H1 (cell line): ENCODE results near the gene DDX4. TPM values are rescaled to one million over a fixed set of nuclear protein-coding genes. Genes with fewer than 3 reads are reported as not detected.

Experiments
- CTCF ChIA-PET: fragments of 300-600 bp; sonication (Branson Sonifier 250); formaldehyde crosslinking; loops from one replicate; lab custom pipeline; 2021; ENCODE audit not compliant: partially characterized antibody; lab: Charles Lee
- POLR2A ChIA-PET: fragments of 300-600 bp; sonication (Branson Sonifier 250); formaldehyde crosslinking; loops from one replicate; lab custom pipeline; 2021; ENCODE audit warnings: inconsistent platforms; ENCODE audit not compliant: partially characterized antibody; lab: Charles Lee
- DNase-seq, 2 experiments: peaks; one replicate each; pipeline versions ENCODE4 v3.0.0 to v3.0.0-alpha.2; 2010 to 2022; ENCODE audit warnings: low spot score in 2 of 2, low read depth in 1 of 2, mixed read lengths in 1 of 2
- FAIRE-seq: peaks from 2 replicates; lab custom pipeline; 2011; peaks lifted over from hg19 to GRCh38; lab: Jason Lieb, UNC
- H2AFZ ChIP-seq: 2 replicates; pipeline ENCODE4 v1.8.1; 2012; ENCODE audit warnings: low read length, inconsistent platforms
- H2AK5ac ChIP-seq: 2 replicates; pipeline ENCODE4 v1.6.1; 2013; ENCODE audit warnings: low read depth, low read length
- H2BK120ac ChIP-seq: replicated peaks from 2 replicates; pipeline ENCODE3; 2013; ENCODE audit warnings: low read depth, low read length, inconsistent platforms
- H2BK12ac ChIP-seq: 2 replicates; pipeline ENCODE4 v1.6.1; 2013; ENCODE audit warnings: low read depth, low read length
- H2BK15ac ChIP-seq: 2 replicates; pipeline ENCODE4 v1.6.1; 2013; ENCODE audit warnings: low read length
- H2BK20ac ChIP-seq: 2 replicates; pipeline ENCODE4 v1.6.1; 2013; ENCODE audit warnings: low read length
- H2BK5ac ChIP-seq: 2 replicates; pipeline ENCODE4 v1.6.1; 2013; ENCODE audit warnings: low read depth, low read length
- H3K14ac ChIP-seq: 2 replicates; pipeline ENCODE4 v1.6.1; 2013; ENCODE audit warnings: inconsistent platforms; ENCODE audit not compliant: insufficient read length
- H3K18ac ChIP-seq: 2 replicates; pipeline ENCODE4 v1.6.1; 2013; ENCODE audit warnings: low read length; ENCODE audit errors: extremely low read depth
- H3K23ac ChIP-seq: 2 replicates; pipeline ENCODE4 v1.6.1; 2013; ENCODE audit warnings: inconsistent platforms; ENCODE audit not compliant: insufficient read length
- H3K23me2 ChIP-seq: 2 replicates; pipeline ENCODE4 v1.6.1; 2013; ENCODE audit warnings: low read depth, low read length
- H3K27ac ChIP-seq: 2 replicates; pipeline ENCODE4 v1.6.1; 2011; ENCODE audit warnings: low read depth, low read length, inconsistent platforms
- H3K27me3 ChIP-seq, 4 experiments: replicated peaks in 1 of 4; 1 replicate in 1 of 4; 2 replicates in 3 of 4; pipeline versions ENCODE4 v1.6.1 to v1.8.1; 2011 to 2013; ENCODE audit warnings: low read length in 3 of 4, mild to moderate bottlenecking in 3 of 4, inconsistent platforms in 2 of 4, mixed read lengths in 2 of 4, moderate library complexity in 1 of 4; ENCODE audit not compliant: control insufficient read depth in 3 of 4, insufficient read depth in 3 of 4; ENCODE audit errors: extremely low read depth in 1 of 4
- H3K36me3 ChIP-seq, 4 experiments: 2 replicates each; pipeline versions ENCODE4 v1.6.1 to v1.8.1; 2011 to 2013; ENCODE audit warnings: mild to moderate bottlenecking in 4 of 4, low read length in 3 of 4, moderate library complexity in 2 of 4, control low read depth in 1 of 4, inconsistent platforms in 1 of 4; ENCODE audit not compliant: insufficient read depth in 4 of 4, control insufficient read depth in 2 of 4
- H3K4ac ChIP-seq: replicated peaks from 2 replicates; pipeline ENCODE3; 2013; ENCODE audit warnings: low read length, low read depth, mixed read lengths, inconsistent platforms; ENCODE audit not compliant: insufficient read length
- H3K4me1 ChIP-seq, 4 experiments: replicated peaks in 1 of 4; 1 replicate in 1 of 4; 2 replicates in 3 of 4; pipeline versions ENCODE4 v1.6.1 to v1.8.1; 2011 to 2013; ENCODE audit warnings: low read length in 3 of 4, inconsistent platforms in 2 of 4, mixed read lengths in 1 of 4; ENCODE audit not compliant: insufficient read depth in 4 of 4, control insufficient read depth in 3 of 4
- H3K4me2 ChIP-seq, 2 experiments: 2 replicates each; pipeline versions ENCODE4 v1.6.1 to v1.8.1; 2011 to 2013; ENCODE audit warnings: low read depth in 2 of 2, low read length in 2 of 2, control low read depth in 1 of 2, inconsistent platforms in 1 of 2, mild to moderate bottlenecking in 1 of 2; ENCODE audit not compliant: insufficient read depth in 1 of 2
- H3K4me3 ChIP-seq, 4 experiments: fragments of 200-600, 300-600 bp in 1 of 4; sonication (generic), shearing (Covaris generic), sonication (Bioruptor Twin) in 1 of 4; 2 replicates each; pipeline versions ENCODE4 v1.5.1 to v1.8.1; 2011 to 2016; ENCODE audit warnings: low read length in 4 of 4, low read depth in 3 of 4, control low read depth in 2 of 4, inconsistent platforms in 2 of 4, mild to moderate bottlenecking in 2 of 4, mixed read lengths in 1 of 4, moderate library complexity in 1 of 4; ENCODE audit not compliant: insufficient read depth in 2 of 4; ENCODE audit errors: extremely low read depth in 1 of 4
- H3K56ac ChIP-seq: replicated peaks from 2 replicates; pipeline ENCODE3; 2013; ENCODE audit warnings: low read depth, mild to moderate bottlenecking, mixed read lengths, low read length, inconsistent platforms; ENCODE audit not compliant: insufficient read length
- H3K79me1 ChIP-seq: 2 replicates; pipeline ENCODE4 v1.6.1; 2013; ENCODE audit warnings: low read depth, low read length, control low read depth
- H3K79me2 ChIP-seq, 2 experiments: 2 replicates each; pipeline versions ENCODE4 v1.6.1 to v1.8.1; 2012 to 2013; ENCODE audit warnings: low read length in 2 of 2, mild to moderate bottlenecking in 2 of 2, inconsistent platforms in 1 of 2; ENCODE audit not compliant: insufficient read depth in 2 of 2, control insufficient read depth in 1 of 2
- H3K9ac ChIP-seq, 4 experiments: replicated peaks in 1 of 4; 1 replicate in 1 of 4; 2 replicates in 3 of 4; pipeline versions ENCODE4 v1.6.1 to v1.8.1; 2011 to 2013; ENCODE audit warnings: low read depth in 3 of 4, low read length in 3 of 4, control low read depth in 2 of 4, mild to moderate bottlenecking in 2 of 4, moderate library complexity in 2 of 4, inconsistent platforms in 1 of 4; ENCODE audit errors: extremely low read depth in 1 of 4
- H3K9me3 ChIP-seq, 2 experiments: 2 replicates each; pipeline versions ENCODE4 v1.6.1 to v1.8.1; 2012 to 2013; ENCODE audit warnings: mild to moderate bottlenecking in 2 of 2, moderate library complexity in 2 of 2, control low read depth in 1 of 2, inconsistent platforms in 1 of 2, low read depth in 1 of 2, low read length in 1 of 2, mixed read lengths in 1 of 2; ENCODE audit not compliant: insufficient read depth in 2 of 2
- H4K20me1 ChIP-seq, 2 experiments: replicated peaks in 1 of 2; 2 replicates each; pipeline versions ENCODE3 to v1.8.1; 2011 to 2013; ENCODE audit warnings: inconsistent platforms in 2 of 2, low read length in 2 of 2, mild to moderate bottlenecking in 1 of 2; ENCODE audit not compliant: insufficient read depth in 2 of 2, control insufficient read depth in 1 of 2
- H4K5ac ChIP-seq: 2 replicates; pipeline ENCODE4 v1.6.1; 2013; ENCODE audit warnings: low read length, low read depth, mixed read lengths, inconsistent platforms; ENCODE audit not compliant: insufficient read length
- H4K8ac ChIP-seq: 2 replicates; pipeline ENCODE4 v1.8.0; 2013; ENCODE audit warnings: mild to moderate bottlenecking, moderate library complexity, low read length, inconsistent platforms; ENCODE audit not compliant: insufficient read depth; ENCODE audit errors: extremely low read depth
- H4K91ac ChIP-seq: replicated peaks from 2 replicates; pipeline ENCODE3; 2013; ENCODE audit warnings: low read length, mixed read lengths, inconsistent platforms; ENCODE audit not compliant: insufficient read length
- ATF3 ChIP-seq: IDR thresholded peaks from 2 replicates; pipeline ENCODE4 v1.6.1; 2011; ENCODE audit warnings: low read depth, mild to moderate bottlenecking, low read length; ENCODE audit not compliant: insufficient read depth
- BCL11A ChIP-seq, 2 experiments: IDR thresholded peaks; one replicate each; pipeline ENCODE4 v1.6.1; 2011; ENCODE audit warnings: low read depth in 2 of 2, low read length in 2 of 2, mild to moderate bottlenecking in 2 of 2
- CBX5 ChIP-seq: fragments of 300-800, 300-1000 bp; sonication (generic); IDR thresholded peaks from 2 replicates; pipeline ENCODE4 v1.7.1; 2016; ENCODE audit warnings: antibody characterized with exemption, low read length, low read depth
- NRF1 ChIP-seq: IDR thresholded peaks from 2 replicates; pipeline ENCODE4 v1.6.1; 2011; ENCODE audit warnings: mild to moderate bottlenecking, low read depth, low read length, improper control_type of control experiment
- POLR2A ChIP-seq, 2 experiments: IDR thresholded peaks; 1 replicate in 1 of 2; 2 replicates in 1 of 2; pipeline ENCODE4 v1.6.1; 2011; ENCODE audit warnings: low read depth in 2 of 2, low read length in 2 of 2, mild to moderate bottlenecking in 2 of 2; ENCODE audit errors: control extremely low read depth in 1 of 2
- SP4 ChIP-seq: IDR thresholded peaks from 2 replicates; pipeline ENCODE4 v1.6.1; 2012; ENCODE audit warnings: low read length, inconsistent platforms
- USF2 ChIP-seq: IDR thresholded peaks from 2 replicates; pipeline ENCODE4 v1.6.1; 2011; ENCODE audit warnings: low read length, improper control_type of control experiment
- WGBS, 2 experiments: shearing (Covaris generic) in 1 of 2; methylation state at CpG; one replicate each; pipeline versions ENCODE4 v1.1.6 to v1.1.7; 2013 to 2015; ENCODE audit warnings: low lambda C conversion rate in 2 of 2, mixed read lengths in 2 of 2, inconsistent platforms in 1 of 2, low coverage in 1 of 2, missing lambda C conversion rate in 1 of 2; ENCODE audit not compliant: insufficient replicate concordance in 2 of 2, insufficient coverage in 1 of 2, insufficient read length in 1 of 2; ENCODE audit errors: extremely low coverage in 1 of 2, missing lambda C conversion rate in 1 of 2; 5-methylcytosine and 5-hydroxymethylcytosine counted together
- polyA plus RNA-seq, 7 experiments: library from polyadenylated mRNA; depleted of rRNA in 3 of 7; stranded (reverse) in 5 of 7; unstranded in 2 of 7; fragments of >200 nt in 5 of 7; fragments of 200-250 nt in 2 of 7; gene quantifications; 1 replicate in 5 of 7; 2 replicates in 1 of 7; 4 replicates in 1 of 7; pipeline versions ENCODE4 v1.2.1 to v1.2.3, GENCODE V29; 2011 to 2013; ENCODE audit warnings: missing spikeins in 2 of 7, mixed read lengths in 2 of 7
- total RNA-seq: library from RNA; stranded (reverse); fragmentation: NEBNext Ultra II Directional; extraction: Animal tissue kit (Norgen Biotek cat#: 25700); gene quantifications from 2 replicates; pipeline ENCODE4 v1.2.1, GENCODE V29; 2021
- TF ChIP-seq, protein P1 (sequence below): IDR thresholded peaks from 2 replicates; pipeline ENCODE4 v1.6.1; 2012; ENCODE audit warnings: low read length, inconsistent platforms

DDX4 gene
- total and polyA plus RNA-seq, 2 of the 8 experiments (the other 6 are each of a cell fraction or from before 2014, with no cell fraction given) = 0.15 TPM; not detected in 1

DNA sequence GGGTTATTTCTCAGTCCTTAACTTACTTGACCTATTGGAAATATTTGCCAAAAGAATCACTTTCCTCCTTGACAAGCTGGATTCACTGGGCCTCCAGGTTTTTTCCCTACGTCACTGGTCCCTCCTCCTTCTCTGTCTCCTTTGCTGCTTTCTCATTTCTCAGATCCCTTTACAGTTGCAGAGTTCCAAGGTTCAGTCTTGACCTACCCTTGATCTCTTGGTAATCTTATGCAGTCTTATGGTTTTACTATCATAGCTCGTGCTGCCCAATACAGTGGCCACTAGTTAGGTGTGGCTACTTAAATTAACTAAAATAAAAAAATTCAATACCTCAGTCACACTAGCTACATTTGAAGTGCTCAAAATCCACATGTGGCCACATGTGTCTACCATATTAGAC is 37.1 kb upstream of the DDX4 start:
- no peak overlapping the region for H2AFZ ChIP-seq
- no peak for TF ChIP-seq SP4
- no peak for TF ChIP-seq CBX5
- TF ChIP-seq ATF3 = no peak
- TF ChIP-seq POLR2A (IDR thresholded peaks at IDR 0.05; ENCODE audit: control extremely low read depth in 1 of 2, low read depth in 2 of 2, low read length in 2 of 2) = no peak
- no peak for TF ChIP-seq USF2
- TF ChIP-seq, protein P1, sequence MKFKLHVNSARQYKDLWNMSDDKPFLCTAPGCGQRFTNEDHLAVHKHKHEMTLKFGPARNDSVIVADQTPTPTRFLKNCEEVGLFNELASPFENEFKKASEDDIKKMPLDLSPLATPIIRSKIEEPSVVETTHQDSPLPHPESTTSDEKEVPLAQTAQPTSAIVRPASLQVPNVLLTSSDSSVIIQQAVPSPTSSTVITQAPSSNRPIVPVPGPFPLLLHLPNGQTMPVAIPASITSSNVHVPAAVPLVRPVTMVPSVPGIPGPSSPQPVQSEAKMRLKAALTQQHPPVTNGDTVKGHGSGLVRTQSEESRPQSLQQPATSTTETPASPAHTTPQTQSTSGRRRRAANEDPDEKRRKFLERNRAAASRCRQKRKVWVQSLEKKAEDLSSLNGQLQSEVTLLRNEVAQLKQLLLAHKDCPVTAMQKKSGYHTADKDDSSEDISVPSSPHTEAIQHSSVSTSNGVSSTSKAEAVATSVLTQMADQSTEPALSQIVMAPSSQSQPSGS = no peak
- no peak for TF ChIP-seq NRF1
- TF ChIP-seq BCL11A (IDR thresholded peaks at IDR 0.05; ENCODE audit: low read depth in 2 of 2, low read length in 2 of 2) = no peak

More for the DNA sequence above, 37.1 kb upstream of the DDX4 start:
- Histone ChIP-seq H4K20me1 (no peaks in the 10 kb centered on the region), H2BK20ac (no peak overlapping the region), H3K4ac (no peak overlapping the region), H4K5ac (no peak overlapping the region), H3K18ac (no peak overlapping the region), H2AK5ac (no peak overlapping the region), H4K8ac (no peak overlapping the region), H2BK120ac (no peak overlapping the region), H3K14ac (no peak overlapping the region), H3K4me1 (0 out of 7 replicates have a peak, but pooled peaks cover 0 to 2% (median 0%) of the 10 kb centered on the region in 4 experiments), H3K27ac (no peak overlapping the region), H3K27me3 (no peaks in the 10 kb centered on the region), H3K9ac (no peak overlapping the region), H3K9me3 (peaks cover 6 to 8% of the 10 kb centered on the region in 2 experiments; a peak in 2 of 4 replicates), H2BK12ac (no peak overlapping the region), H3K36me3 (peaks cover 0 to 31% (median 5%) of the 10 kb centered on the region in 4 experiments; a peak in 3 of 8 replicates), H3K4me3 (no peak overlapping the region), H3K23me2 (no peaks in the 10 kb centered on the region), H3K23ac (no peak overlapping the region), H3K79me2 (no peaks in the 10 kb centered on the region), H3K4me2 (no peak overlapping the region), H3K79me1 (no peaks in the 10 kb centered on the region), H3K56ac (no peak overlapping the region), H4K91ac (no peak overlapping the region), H2BK15ac (no peak overlapping the region), H2BK5ac (no peak overlapping the region)
- FAIRE-seq = no peak
- DNase-seq = no peak
- WGBS, 2 experiments = 86% methylated on average over 1 of the region's 2 CpGs; no CpG with 5 or more reads in 1 of the 2 experiments
- POLR2A ChIA-PET = interaction anchor here (1.0 to 1.4 kb wide), 2 partner anchors 8 to 10 kb away, joined by 3 to 4 read pairs; no protein-coding TSS in a partner anchor
- CTCF ChIA-PET = interaction anchor here (1.0 to 1.4 kb wide), 3 partner anchors 9 to 408 kb away, joined by 3 to 5 read pairs (median 3); no protein-coding TSS in a partner anchor
